Thyroid gland (tissue), 4 donors: ENCODE data around the gene UBE2B. TPM values are rescaled to one million over a fixed set of nuclear protein-coding genes. Genes with fewer than 3 reads are reported as not detected.
A peak's percentile ranks its signal among the peaks of the same experiment; 100 is the strongest.

Source experiments
- DNase-seq, 2 donors: peaks; one replicate each; pipeline ENCODE4 v3.0.0-alpha.2; 2019
- H3K27ac ChIP-seq, 3 donors: fragments of 200-600 bp; sonication (generic); 1 replicate in 2 of 3; 2 replicates in 1 of 3; pipeline ENCODE4 v1.5.1; 2016 to 2019; ENCODE audit warnings: mild to moderate bottlenecking in 1 of 3, moderate library complexity in 1 of 3
- H3K27me3 ChIP-seq: fragments of 200-600 bp; sonication (generic); one replicate; pipeline ENCODE4 v1.5.1; 2019
- H3K36me3 ChIP-seq, 2 donors: fragments of 200-600 bp; sonication (generic); one replicate each; pipeline ENCODE4 v1.5.1; 2016 to 2019
- H3K4me1 ChIP-seq, 2 donors: fragments of 200-600 bp; sonication (generic); one replicate each; pipeline ENCODE4 v1.5.1; 2017 to 2019
- H3K4me3 ChIP-seq, 3 donors: fragments of 200-600 bp; sonication (generic); replicated peaks in 1 of 3; 1 replicate in 2 of 3; 2 replicates in 1 of 3; pipeline ENCODE4 v1.5.1; 2016; ENCODE audit warnings: mild to moderate bottlenecking in 1 of 3
- H3K9me3 ChIP-seq: fragments of 200-600 bp; sonication (generic); one replicate; pipeline ENCODE4 v1.5.1; 2017
- CTCF ChIP-seq, 6 experiments: fragments of 200-600 bp in 3 of 6; fragments of 450-650 bp in 3 of 6; sonication (generic) in 3 of 6; IDR thresholded peaks; one replicate each; pipeline ENCODE4 v1.5.1; 2016 to 2019; ENCODE audit warnings: antibody characterized with exemption in 6 of 6, mild to moderate bottlenecking in 2 of 6, inconsistent platforms in 1 of 6, moderate library complexity in 1 of 6
- POLR2A ChIP-seq, 2 donors: fragments of 450-650 bp; IDR thresholded peaks; one replicate each; pipeline ENCODE4 v1.6.1; 2017; ENCODE audit warnings: antibody characterized with exemption in 2 of 2, mild to moderate bottlenecking in 2 of 2, moderate library complexity in 1 of 2
- WGBS, 2 donors: methylation state at CpG; one replicate each; pipeline ENCODE4 v1.1.5; 2017; 5-methylcytosine and 5-hydroxymethylcytosine counted together
- intact Hi-C: fragments of 100-400 bp; cut with DNase I; formaldehyde crosslinking; loops from one replicate; pipeline ENCODE4 v1.15.1; 2023
- total RNA-seq, 4 donors: library from RNA; depleted of rRNA; stranded (reverse); fragments of >200 nt; gene quantifications; one replicate each; pipeline ENCODE4 v1.2.3, GENCODE V29; 2016

The UBE2B gene
- total RNA-seq, 4 donors from 2014 or later = 36.8 to 83.2 (median 41.2) TPM

GRCh38 chr5:134345996-134346395, 25.4 kb upstream of the UBE2B start:
- TF ChIP-seq CTCF (IDR thresholded peaks at IDR 0.05) = no peak
- TF ChIP-seq POLR2A (IDR thresholded peaks at IDR 0.05) = peak in 1 of 2 donors; percentile 43
- Histone ChIP-seq H3K27ac (peak overlapping the region in 1 of 3 donors; percentile 40), H3K27me3 (no peaks in the 10 kb centered on the region), H3K4me1 (no peaks in the 10 kb centered on the region), H3K36me3 (no peaks in the 10 kb centered on the region), H3K4me3 (no peak overlapping the region), H3K9me3 (no peaks in the 10 kb centered on the region)
- WGBS, 2 donors = 90% methylated on average over 2 of the region's 2 CpGs
- DNase-seq = no peak
- intact Hi-C loops = no loop called here

DNA sequence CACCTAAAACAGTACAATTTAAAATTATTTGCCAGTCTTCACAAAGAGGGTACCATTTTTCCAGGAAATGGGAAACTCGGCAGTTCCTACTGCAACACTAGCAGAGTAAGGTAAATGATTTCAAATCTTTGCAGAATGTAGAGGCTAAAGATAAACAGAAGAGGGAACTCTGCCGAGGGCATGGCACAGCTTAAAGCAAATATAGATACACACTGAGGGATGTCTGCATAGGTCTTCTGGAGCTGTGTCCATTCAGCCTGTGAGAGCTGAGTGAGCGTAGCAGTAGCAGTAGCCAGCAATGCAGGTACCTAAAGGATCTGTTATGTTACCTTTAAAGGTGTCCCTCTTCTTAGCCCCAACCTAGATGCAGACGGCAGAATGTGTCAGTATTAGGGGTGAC, 21.9 kb upstream of the UBE2B start:
- intact Hi-C loops = no loop called here
- no peak overlapping the region for H3K27ac ChIP-seq

DNA sequence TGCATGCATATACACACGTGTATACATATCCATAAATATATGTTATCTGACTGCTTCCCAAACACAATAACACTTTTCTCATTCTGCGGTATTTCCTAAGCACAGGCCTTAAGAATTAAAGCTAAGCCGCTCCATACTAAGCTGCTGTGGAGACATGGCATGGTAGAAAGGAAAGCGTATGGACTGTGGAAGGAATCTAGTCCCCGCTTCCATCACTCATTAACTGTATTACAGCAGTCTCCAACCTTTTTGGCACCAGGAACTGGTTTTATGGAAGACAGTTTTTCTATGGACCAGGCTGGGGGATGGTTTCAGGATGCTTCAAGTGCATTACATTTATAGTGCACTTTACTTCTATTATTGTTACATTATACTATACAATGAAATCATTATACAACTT, 15.7 kb upstream of the UBE2B start:
- Histone ChIP-seq H3K4me3 (no peak overlapping the region), H3K27ac (no peak overlapping the region), H3K9me3 (no peaks in the 10 kb centered on the region), H3K4me1 (no peaks in the 10 kb centered on the region), H3K36me3 (no peaks in the 10 kb centered on the region), H3K27me3 (no peaks in the 10 kb centered on the region)
- no peak for DNase-seq
- intact Hi-C loops = no loop called here
- TF ChIP-seq CTCF (IDR thresholded peaks at IDR 0.05) (no peak), POLR2A (IDR thresholded peaks at IDR 0.05) (no peak)
- WGBS, 2 donors = 91 to 96% methylated on average over 5 of the region's 5 CpGs

More for the DNA sequence above, 21.9 kb upstream of the UBE2B start:
- Histone ChIP-seq H3K4me1 (no peaks in the 10 kb centered on the region), H3K27me3 (no peaks in the 10 kb centered on the region), H3K4me3 (no peak overlapping the region), H3K36me3 (no peaks in the 10 kb centered on the region), H3K9me3 (no peaks in the 10 kb centered on the region)
- 85 to 96% methylated on average over 4 of the region's 4 CpGs for WGBS, 2 donors
- no peak for DNase-seq
- TF ChIP-seq POLR2A (IDR thresholded peaks at IDR 0.05) (no peak), CTCF (IDR thresholded peaks at IDR 0.05) (no peak)

GRCh38 chr5:134365604-134366003, 5.8 kb upstream of the UBE2B start:
- Histone ChIP-seq H3K27me3 (no peaks in the 10 kb centered on the region), H3K4me3 (no peak overlapping the region), H3K4me1 (peaks cover 10 to 19% of the 10 kb centered on the region in 2 donors), H3K9me3 (no peaks in the 10 kb centered on the region), H3K27ac (no peak overlapping the region), H3K36me3 (no peaks in the 10 kb centered on the region)
- DNase-seq = no peak
- TF ChIP-seq CTCF (IDR thresholded peaks at IDR 0.05) = no peak
- no peak for TF ChIP-seq POLR2A (IDR thresholded peaks at IDR 0.05)
- intact Hi-C loops = no loop called here
- 90% methylated on average over 1 of the region's 1 CpG for WGBS, 2 donors

GRCh38 chr5:134370311-134370870, 978 bp upstream of the UBE2B start:
- H3K4me3 ChIP-seq = peak overlapping the region in 2 of 3 donors; percentile 3 to 91
- peaks cover 10 to 19% of the 10 kb centered on the region in 2 donors for H3K4me1 ChIP-seq
- intact Hi-C loops = loop anchor here (10.0 kb wide), 1 partner anchor 204 kb away; no protein-coding TSS in a partner anchor
- peak overlapping the region; percentile 65 to 98 (median 98) for H3K27ac ChIP-seq
- TF ChIP-seq POLR2A (IDR thresholded peaks at IDR 0.05) (no peak), CTCF (IDR thresholded peaks at IDR 0.05) (no peak)
- no peaks in the 10 kb centered on the region for H3K27me3 ChIP-seq
- no peaks in the 10 kb centered on the region for H3K36me3 ChIP-seq
- 31 to 35% methylated on average over 5 of the region's 5 CpGs for WGBS, 2 donors
- no peaks in the 10 kb centered on the region for H3K9me3 ChIP-seq
- no peak for DNase-seq
